H1 (cell line): ENCODE results near the gene TGFBRAP1. TPM values are rescaled to one million over a fixed set of nuclear protein-coding genes. Genes with fewer than 3 reads are reported as not detected.

Experiments
- CTCF ChIA-PET: fragments of 300-600 bp; sonication (Branson Sonifier 250); formaldehyde crosslinking; loops from one replicate; lab custom pipeline; 2021; ENCODE audit not compliant: partially characterized antibody; lab: Charles Lee
- POLR2A ChIA-PET: fragments of 300-600 bp; sonication (Branson Sonifier 250); formaldehyde crosslinking; loops from one replicate; lab custom pipeline; 2021; ENCODE audit warnings: inconsistent platforms; ENCODE audit not compliant: partially characterized antibody; lab: Charles Lee
- DNase-seq, 2 experiments: peaks; one replicate each; pipeline versions ENCODE4 v3.0.0 to v3.0.0-alpha.2; 2010 to 2022; ENCODE audit warnings: low spot score in 2 of 2, low read depth in 1 of 2, mixed read lengths in 1 of 2
- FAIRE-seq: peaks from 2 replicates; lab custom pipeline; 2011; peaks lifted over from hg19 to GRCh38; lab: Jason Lieb, UNC
- H2AFZ ChIP-seq: 2 replicates; pipeline ENCODE4 v1.8.1; 2012; ENCODE audit warnings: low read length, inconsistent platforms
- H2AK5ac ChIP-seq: 2 replicates; pipeline ENCODE4 v1.6.1; 2013; ENCODE audit warnings: low read depth, low read length
- H2BK120ac ChIP-seq: replicated peaks from 2 replicates; pipeline ENCODE3; 2013; ENCODE audit warnings: low read depth, low read length, inconsistent platforms
- H2BK12ac ChIP-seq: 2 replicates; pipeline ENCODE4 v1.6.1; 2013; ENCODE audit warnings: low read depth, low read length
- H2BK15ac ChIP-seq: 2 replicates; pipeline ENCODE4 v1.6.1; 2013; ENCODE audit warnings: low read length
- H2BK20ac ChIP-seq: 2 replicates; pipeline ENCODE4 v1.6.1; 2013; ENCODE audit warnings: low read length
- H2BK5ac ChIP-seq: 2 replicates; pipeline ENCODE4 v1.6.1; 2013; ENCODE audit warnings: low read depth, low read length
- H3K14ac ChIP-seq: 2 replicates; pipeline ENCODE4 v1.6.1; 2013; ENCODE audit warnings: inconsistent platforms; ENCODE audit not compliant: insufficient read length
- H3K18ac ChIP-seq: 2 replicates; pipeline ENCODE4 v1.6.1; 2013; ENCODE audit warnings: low read length; ENCODE audit errors: extremely low read depth
- H3K23ac ChIP-seq: 2 replicates; pipeline ENCODE4 v1.6.1; 2013; ENCODE audit warnings: inconsistent platforms; ENCODE audit not compliant: insufficient read length
- H3K23me2 ChIP-seq: 2 replicates; pipeline ENCODE4 v1.6.1; 2013; ENCODE audit warnings: low read depth, low read length
- H3K27ac ChIP-seq: 2 replicates; pipeline ENCODE4 v1.6.1; 2011; ENCODE audit warnings: low read depth, low read length, inconsistent platforms
- H3K27me3 ChIP-seq, 4 experiments: replicated peaks in 1 of 4; 1 replicate in 1 of 4; 2 replicates in 3 of 4; pipeline versions ENCODE4 v1.6.1 to v1.8.1; 2011 to 2013; ENCODE audit warnings: low read length in 3 of 4, mild to moderate bottlenecking in 3 of 4, inconsistent platforms in 2 of 4, mixed read lengths in 2 of 4, moderate library complexity in 1 of 4; ENCODE audit not compliant: control insufficient read depth in 3 of 4, insufficient read depth in 3 of 4; ENCODE audit errors: extremely low read depth in 1 of 4
- H3K36me3 ChIP-seq, 4 experiments: 2 replicates each; pipeline versions ENCODE4 v1.6.1 to v1.8.1; 2011 to 2013; ENCODE audit warnings: mild to moderate bottlenecking in 4 of 4, low read length in 3 of 4, moderate library complexity in 2 of 4, control low read depth in 1 of 4, inconsistent platforms in 1 of 4; ENCODE audit not compliant: insufficient read depth in 4 of 4, control insufficient read depth in 2 of 4
- H3K4ac ChIP-seq: replicated peaks from 2 replicates; pipeline ENCODE3; 2013; ENCODE audit warnings: low read length, low read depth, mixed read lengths, inconsistent platforms; ENCODE audit not compliant: insufficient read length
- H3K4me1 ChIP-seq, 4 experiments: replicated peaks in 1 of 4; 1 replicate in 1 of 4; 2 replicates in 3 of 4; pipeline versions ENCODE4 v1.6.1 to v1.8.1; 2011 to 2013; ENCODE audit warnings: low read length in 3 of 4, inconsistent platforms in 2 of 4, mixed read lengths in 1 of 4; ENCODE audit not compliant: insufficient read depth in 4 of 4, control insufficient read depth in 3 of 4
- H3K4me2 ChIP-seq, 2 experiments: 2 replicates each; pipeline versions ENCODE4 v1.6.1 to v1.8.1; 2011 to 2013; ENCODE audit warnings: low read depth in 2 of 2, low read length in 2 of 2, control low read depth in 1 of 2, inconsistent platforms in 1 of 2, mild to moderate bottlenecking in 1 of 2; ENCODE audit not compliant: insufficient read depth in 1 of 2
- H3K4me3 ChIP-seq, 4 experiments: fragments of 200-600, 300-600 bp in 1 of 4; sonication (generic), shearing (Covaris generic), sonication (Bioruptor Twin) in 1 of 4; 2 replicates each; pipeline versions ENCODE4 v1.5.1 to v1.8.1; 2011 to 2016; ENCODE audit warnings: low read length in 4 of 4, low read depth in 3 of 4, control low read depth in 2 of 4, inconsistent platforms in 2 of 4, mild to moderate bottlenecking in 2 of 4, mixed read lengths in 1 of 4, moderate library complexity in 1 of 4; ENCODE audit not compliant: insufficient read depth in 2 of 4; ENCODE audit errors: extremely low read depth in 1 of 4
- H3K56ac ChIP-seq: replicated peaks from 2 replicates; pipeline ENCODE3; 2013; ENCODE audit warnings: low read depth, mild to moderate bottlenecking, mixed read lengths, low read length, inconsistent platforms; ENCODE audit not compliant: insufficient read length
- H3K79me1 ChIP-seq: 2 replicates; pipeline ENCODE4 v1.6.1; 2013; ENCODE audit warnings: low read depth, low read length, control low read depth
- H3K79me2 ChIP-seq, 2 experiments: 2 replicates each; pipeline versions ENCODE4 v1.6.1 to v1.8.1; 2012 to 2013; ENCODE audit warnings: low read length in 2 of 2, mild to moderate bottlenecking in 2 of 2, inconsistent platforms in 1 of 2; ENCODE audit not compliant: insufficient read depth in 2 of 2, control insufficient read depth in 1 of 2
- H3K9ac ChIP-seq, 4 experiments: replicated peaks in 1 of 4; 1 replicate in 1 of 4; 2 replicates in 3 of 4; pipeline versions ENCODE4 v1.6.1 to v1.8.1; 2011 to 2013; ENCODE audit warnings: low read depth in 3 of 4, low read length in 3 of 4, control low read depth in 2 of 4, mild to moderate bottlenecking in 2 of 4, moderate library complexity in 2 of 4, inconsistent platforms in 1 of 4; ENCODE audit errors: extremely low read depth in 1 of 4
- H3K9me3 ChIP-seq, 2 experiments: 2 replicates each; pipeline versions ENCODE4 v1.6.1 to v1.8.1; 2012 to 2013; ENCODE audit warnings: mild to moderate bottlenecking in 2 of 2, moderate library complexity in 2 of 2, control low read depth in 1 of 2, inconsistent platforms in 1 of 2, low read depth in 1 of 2, low read length in 1 of 2, mixed read lengths in 1 of 2; ENCODE audit not compliant: insufficient read depth in 2 of 2
- H4K20me1 ChIP-seq, 2 experiments: replicated peaks in 1 of 2; 2 replicates each; pipeline versions ENCODE3 to v1.8.1; 2011 to 2013; ENCODE audit warnings: inconsistent platforms in 2 of 2, low read length in 2 of 2, mild to moderate bottlenecking in 1 of 2; ENCODE audit not compliant: insufficient read depth in 2 of 2, control insufficient read depth in 1 of 2
- H4K5ac ChIP-seq: 2 replicates; pipeline ENCODE4 v1.6.1; 2013; ENCODE audit warnings: low read length, low read depth, mixed read lengths, inconsistent platforms; ENCODE audit not compliant: insufficient read length
- H4K8ac ChIP-seq: 2 replicates; pipeline ENCODE4 v1.8.0; 2013; ENCODE audit warnings: mild to moderate bottlenecking, moderate library complexity, low read length, inconsistent platforms; ENCODE audit not compliant: insufficient read depth; ENCODE audit errors: extremely low read depth
- H4K91ac ChIP-seq: replicated peaks from 2 replicates; pipeline ENCODE3; 2013; ENCODE audit warnings: low read length, mixed read lengths, inconsistent platforms; ENCODE audit not compliant: insufficient read length
- CREB1 ChIP-seq: IDR thresholded peaks from 2 replicates; pipeline ENCODE4 v1.6.1; 2012; ENCODE audit warnings: inconsistent platforms
- CTBP2 ChIP-seq: IDR thresholded peaks from 2 replicates; pipeline ENCODE4 v1.7.0; 2011; ENCODE audit warnings: borderline replicate concordance, mild to moderate bottlenecking, moderate library complexity, mixed read lengths, low read length; ENCODE audit not compliant: insufficient read depth, insufficient read length
- EZH2 ChIP-seq: fragments of 200-600 bp; sonication (generic); IDR thresholded peaks from 2 replicates; pipeline ENCODE4 v1.7.1; 2012; ENCODE audit warnings: low read depth, mild to moderate bottlenecking, moderate library complexity, low read length, inconsistent platforms; ENCODE audit not compliant: severe bottlenecking
- HDAC2 ChIP-seq, 2 experiments: fragments of 300-600 bp in 1 of 2; sonication (generic) in 1 of 2; IDR thresholded peaks; 2 replicates each; pipeline ENCODE4 v1.6.1; 2011 to 2012; ENCODE audit warnings: low read depth in 2 of 2, low read length in 2 of 2, mild to moderate bottlenecking in 2 of 2, moderate library complexity in 2 of 2, borderline replicate concordance in 1 of 2, inconsistent platforms in 1 of 2
- HDAC6 ChIP-seq: IDR thresholded peaks from one replicate; pipeline ENCODE4 v1.7.1; 2012; ENCODE audit warnings: low read depth, mild to moderate bottlenecking, inconsistent platforms, low read length, moderate library complexity
- ZNF274 ChIP-seq: IDR thresholded peaks from 2 replicates; pipeline ENCODE4 v1.7.0; 2012; ENCODE audit warnings: low read length, borderline replicate concordance; ENCODE audit errors: extremely low read depth
- WGBS, 2 experiments: shearing (Covaris generic) in 1 of 2; methylation state at CpG; one replicate each; pipeline versions ENCODE4 v1.1.6 to v1.1.7; 2013 to 2015; ENCODE audit warnings: low lambda C conversion rate in 2 of 2, mixed read lengths in 2 of 2, inconsistent platforms in 1 of 2, low coverage in 1 of 2, missing lambda C conversion rate in 1 of 2; ENCODE audit not compliant: insufficient replicate concordance in 2 of 2, insufficient coverage in 1 of 2, insufficient read length in 1 of 2; ENCODE audit errors: extremely low coverage in 1 of 2, missing lambda C conversion rate in 1 of 2; 5-methylcytosine and 5-hydroxymethylcytosine counted together
- polyA plus RNA-seq, 7 experiments: library from polyadenylated mRNA; depleted of rRNA in 3 of 7; stranded (reverse) in 5 of 7; unstranded in 2 of 7; fragments of >200 nt in 5 of 7; fragments of 200-250 nt in 2 of 7; gene quantifications; 1 replicate in 5 of 7; 2 replicates in 1 of 7; 4 replicates in 1 of 7; pipeline versions ENCODE4 v1.2.1 to v1.2.3, GENCODE V29; 2011 to 2013; ENCODE audit warnings: missing spikeins in 2 of 7, mixed read lengths in 2 of 7
- total RNA-seq: library from RNA; stranded (reverse); fragmentation: NEBNext Ultra II Directional; extraction: Animal tissue kit (Norgen Biotek cat#: 25700); gene quantifications from 2 replicates; pipeline ENCODE4 v1.2.1, GENCODE V29; 2021

TGFBRAP1 gene
- total and polyA plus RNA-seq, 2 of the 8 experiments (the other 6 are each of a cell fraction or from before 2014, with no cell fraction given) = 11.2 to 20.2 TPM

GRCh38 chr2:105283532-105283931 is 46.0 kb downstream of the TGFBRAP1 start:
- TF ChIP-seq CTBP2 = no peak
- no peak for TF ChIP-seq EZH2
- TF ChIP-seq HDAC6 = no peak
- no peak for TF ChIP-seq HDAC2 (IDR thresholded peaks at IDR 0.05; ENCODE audit: borderline replicate concordance in 1 of 2, low read depth in 2 of 2, low read length in 2 of 2)
- TF ChIP-seq CREB1 = no peak
- TF ChIP-seq ZNF274 = no peak
- no peak overlapping the region for H2BK20ac ChIP-seq
- FAIRE-seq = no peak

More at GRCh38 chr2:105283532-105283931, 46.0 kb downstream of the TGFBRAP1 start:
- H4K91ac ChIP-seq = no peak overlapping the region
- no peak overlapping the region for H3K27ac ChIP-seq
- peaks cover 0 to 7% (median 5%) of the 10 kb centered on the region in 4 experiments; a peak in 5 of 8 replicates for H3K36me3 ChIP-seq
- H3K4me3 ChIP-seq = no peak overlapping the region
- no peaks in the 10 kb centered on the region for H3K23me2 ChIP-seq
- H4K8ac ChIP-seq = no peak overlapping the region
- H3K9ac ChIP-seq = no peak overlapping the region
- no peak overlapping the region for H2BK12ac ChIP-seq
- H3K79me2 ChIP-seq = no peaks in the 10 kb centered on the region
- H2BK120ac ChIP-seq = no peak overlapping the region
- no peak overlapping the region for H2AFZ ChIP-seq
- no peak overlapping the region for H3K23ac ChIP-seq
- DNase-seq = no peak
- 91% methylated on average over 4 of the region's 4 CpGs; no CpG with 5 or more reads in 1 of the 2 experiments for WGBS, 2 experiments
- no peak overlapping the region for H3K4me2 ChIP-seq
- POLR2A ChIA-PET = no interaction called here
- H3K4me1 ChIP-seq = no peaks in the 10 kb centered on the region
- no peak overlapping the region for H4K5ac ChIP-seq
- CTCF ChIA-PET = interaction anchor here (1.0 to 1.5 kb wide), 3 partner anchors 9 to 16 kb away, joined by 4 to 7 read pairs (median 4); no protein-coding TSS in a partner anchor
- H3K56ac ChIP-seq = no peak overlapping the region
- no peak overlapping the region for H2BK5ac ChIP-seq
- peaks cover 0 to 5% of the 10 kb centered on the region in 2 experiments for H4K20me1 ChIP-seq
- H3K9me3 ChIP-seq = no peaks in the 10 kb centered on the region
- H2AK5ac ChIP-seq = no peak overlapping the region
- H3K14ac ChIP-seq = no peak overlapping the region
- no peak overlapping the region for H3K4ac ChIP-seq
- no peak overlapping the region for H3K18ac ChIP-seq
- H3K79me1 ChIP-seq = no peaks in the 10 kb centered on the region
- H2BK15ac ChIP-seq = no peak overlapping the region
- no peaks in the 10 kb centered on the region for H3K27me3 ChIP-seq
